Measurements from ENCODE around the gene MED28.
"Not testable (repeated sequence)": the region's sequence is repeated elsewhere in the genome, so short reads cannot be mapped to it uniquely, and the experiment has no call there.

The MED28 gene

GRCh38 chr4:17646693-17647092 lies 32.3 kb downstream of the MED28 start:
- no peak overlapping the region for H3K27ac ChIP-seq
- H3K36me3 ChIP-seq (ENCODE audit: insufficient read depth, low read length) = peaks cover 4% of the 10 kb centered on the region; the same call in 1 of the 2 replicates
- no peaks in the 10 kb centered on the region for H3K9me3 ChIP-seq (ENCODE audit: low read depth, low read length)
- H3K4me3 ChIP-seq = no peak overlapping the region
- no peak overlapping the region for H3K9ac ChIP-seq (ENCODE audit: insufficient read length)
- TF ChIP-seq EZH2 (IDR thresholded peaks at IDR 0.05) (no peak), POLR2AphosphoS5 (IDR thresholded peaks at IDR 0.05; ENCODE audit: borderline replicate concordance, low read depth, low read length) (no peak), FOXP2 (optimal IDR thresholded peaks at IDR 0.05; ENCODE audit: control extremely low read depth, extremely low read length, insufficient read depth) (no peak)
- DNase-seq (ENCODE audit: low read depth, low spot score) = no peak

- no peak for DNase-seq (ENCODE audit: low read depth, low spot score)
- Histone ChIP-seq H3K9me3 (ENCODE audit: low read depth, low read length) (no peaks in the 10 kb centered on the region), H3K4me3 (no peak overlapping the region), H3K9ac (ENCODE audit: insufficient read length) (no peak overlapping the region), H3K27ac (no peak overlapping the region), H3K36me3 (ENCODE audit: insufficient read depth, low read length) (peaks cover 2% of the 10 kb centered on the region; the same call in 1 of the 2 replicates)
- no peak for TF ChIP-seq EZH2 (IDR thresholded peaks at IDR 0.05)
- TF ChIP-seq FOXP2 (optimal IDR thresholded peaks at IDR 0.05; ENCODE audit: control extremely low read depth, extremely low read length, insufficient read depth) = no peak
- no peak for TF ChIP-seq POLR2AphosphoS5 (IDR thresholded peaks at IDR 0.05; ENCODE audit: borderline replicate concordance, low read depth, low read length)
Measured at GRCh38 chr4:17647176-17647806, 32.9 kb downstream of the MED28 start.

GRCh38 chr4:17647927-17648326 lies 33.5 kb downstream of the MED28 start:
- Histone ChIP-seq H3K9me3 (ENCODE audit: low read depth, low read length) (no peaks in the 10 kb centered on the region), H3K36me3 (ENCODE audit: insufficient read depth, low read length) (no peaks in the 10 kb centered on the region; the same call in 1 of the 2 replicates), H3K27ac (no peak overlapping the region), H3K4me3 (no peak overlapping the region), H3K9ac (ENCODE audit: insufficient read length) (no peak overlapping the region)
- DNase-seq (ENCODE audit: low read depth, low spot score) = no peak
- no peak for TF ChIP-seq POLR2AphosphoS5 (IDR thresholded peaks at IDR 0.05; ENCODE audit: borderline replicate concordance, low read depth, low read length)
- TF ChIP-seq FOXP2 (optimal IDR thresholded peaks at IDR 0.05; ENCODE audit: control extremely low read depth, extremely low read length, insufficient read depth) = no peak
- TF ChIP-seq EZH2 (IDR thresholded peaks at IDR 0.05) = no peak

GRCh38 chr4:17650406-17650805 lies 36.0 kb downstream of the MED28 start:
- no peaks in the 10 kb centered on the region for H3K36me3 ChIP-seq (ENCODE audit: insufficient read depth, low read length)
- H3K27ac ChIP-seq = no peak overlapping the region

GRCh38 chr4:17654701-17655100 lies 40.3 kb downstream of the MED28 start:
- H3K27ac ChIP-seq = no peak overlapping the region
- H3K9ac ChIP-seq (ENCODE audit: insufficient read length) = no peak overlapping the region
- H3K9me3 ChIP-seq (ENCODE audit: low read depth, low read length) = no peaks in the 10 kb centered on the region
- no peaks in the 10 kb centered on the region for H3K36me3 ChIP-seq (ENCODE audit: insufficient read depth, low read length)
- DNase-seq (ENCODE audit: low read depth, low spot score) = no peak
- TF ChIP-seq FOXP2 (optimal IDR thresholded peaks at IDR 0.05; ENCODE audit: control extremely low read depth, extremely low read length, insufficient read depth) (no peak), EZH2 (IDR thresholded peaks at IDR 0.05) (no peak), POLR2AphosphoS5 (IDR thresholded peaks at IDR 0.05; ENCODE audit: borderline replicate concordance, low read depth, low read length) (no peak)
- H3K4me3 ChIP-seq = no peak overlapping the region

More at GRCh38 chr4:17650406-17650805, 36.0 kb downstream of the MED28 start:
- Histone ChIP-seq H3K9me3 (ENCODE audit: low read depth, low read length) (no peaks in the 10 kb centered on the region), H3K9ac (ENCODE audit: insufficient read length) (no peak overlapping the region), H3K4me3 (no peak overlapping the region)
- TF ChIP-seq POLR2AphosphoS5 (IDR thresholded peaks at IDR 0.05; ENCODE audit: borderline replicate concordance, low read depth, low read length) (no peak), FOXP2 (optimal IDR thresholded peaks at IDR 0.05; ENCODE audit: control extremely low read depth, extremely low read length, insufficient read depth) (no peak), EZH2 (IDR thresholded peaks at IDR 0.05) (no peak)
- no peak for DNase-seq (ENCODE audit: low read depth, low spot score)

GRCh38 chr4:17657090-17657489 lies 42.6 kb downstream of the MED28 start:
- Histone ChIP-seq H3K9ac (ENCODE audit: insufficient read length) (no peak overlapping the region), H3K9me3 (ENCODE audit: low read depth, low read length) (no peaks in the 10 kb centered on the region), H3K4me3 (no peak overlapping the region), H3K36me3 (ENCODE audit: insufficient read depth, low read length) (no peaks in the 10 kb centered on the region), H3K27ac (no peak overlapping the region)
- TF ChIP-seq POLR2AphosphoS5 (IDR thresholded peaks at IDR 0.05; ENCODE audit: borderline replicate concordance, low read depth, low read length) (no peak), FOXP2 (optimal IDR thresholded peaks at IDR 0.05; ENCODE audit: control extremely low read depth, extremely low read length, insufficient read depth) (no peak), EZH2 (IDR thresholded peaks at IDR 0.05) (no peak)
- DNase-seq (ENCODE audit: low read depth, low spot score) = no peak

GRCh38 chr4:17657849-17658248 lies 43.4 kb downstream of the MED28 start:
- H3K36me3 ChIP-seq (ENCODE audit: insufficient read depth, low read length) = no peaks in the 10 kb centered on the region
- H3K9ac ChIP-seq (ENCODE audit: insufficient read length) = no peak overlapping the region
- no peak for DNase-seq (ENCODE audit: low read depth, low spot score)
- no peak overlapping the region for H3K27ac ChIP-seq
- H3K9me3 ChIP-seq (ENCODE audit: low read depth, low read length) = no peaks in the 10 kb centered on the region
- H3K4me3 ChIP-seq = no peak overlapping the region
- TF ChIP-seq POLR2AphosphoS5 (IDR thresholded peaks at IDR 0.05; ENCODE audit: borderline replicate concordance, low read depth, low read length) = no peak
- no peak for TF ChIP-seq EZH2 (IDR thresholded peaks at IDR 0.05)
- TF ChIP-seq FOXP2 (optimal IDR thresholded peaks at IDR 0.05; ENCODE audit: control extremely low read depth, extremely low read length, insufficient read depth) = no peak

GRCh38 chr4:17659196-17659595 lies 44.8 kb downstream of the MED28 start:
- H3K9me3 ChIP-seq (ENCODE audit: low read depth, low read length) = not testable (repeated sequence)

GRCh38 chr4:17662694-17663093 lies 48.3 kb downstream of the MED28 start:
- H3K9ac ChIP-seq (ENCODE audit: insufficient read length) = no peak overlapping the region
- no peak overlapping the region for H3K27ac ChIP-seq
- H3K9me3 ChIP-seq (ENCODE audit: low read depth, low read length) = no peaks in the 10 kb centered on the region
- H3K36me3 ChIP-seq (ENCODE audit: insufficient read depth, low read length) = no peaks in the 10 kb centered on the region
- TF ChIP-seq EZH2 (IDR thresholded peaks at IDR 0.05) = no peak
- TF ChIP-seq FOXP2 (optimal IDR thresholded peaks at IDR 0.05; ENCODE audit: control extremely low read depth, extremely low read length, insufficient read depth) = no peak
- TF ChIP-seq POLR2AphosphoS5 (IDR thresholded peaks at IDR 0.05; ENCODE audit: borderline replicate concordance, low read depth, low read length) = no peak
- no peak for DNase-seq (ENCODE audit: low read depth, low spot score)
- no peak overlapping the region for H3K4me3 ChIP-seq

More at GRCh38 chr4:17659196-17659595, 44.8 kb downstream of the MED28 start:
- H3K27ac ChIP-seq; H3K9ac ChIP-seq (ENCODE audit: insufficient read length); H3K4me3 ChIP-seq; DNase-seq (ENCODE audit: low read depth, low spot score); H3K36me3 ChIP-seq (ENCODE audit: insufficient read depth, low read length): not testable (repeated sequence)

Data from SK-N-MC (cell line).